Liver (tissue), 9 donors: Measurements from ENCODE around the gene LYPD4. TPM values are rescaled to one million over a fixed set of nuclear protein-coding genes. Genes with fewer than 3 reads are reported as not detected.

Source experiments
- DNase-seq: peaks from one replicate; pipeline ENCODE4 v3.0.0-alpha.2; 2017; ENCODE audit warnings: low spot score
- H3K27ac ChIP-seq, 2 donors: one replicate each; pipeline ENCODE4 v1.7.0; 2013; ENCODE audit warnings: inconsistent platforms in 2 of 2, low read length in 2 of 2, control low read depth in 1 of 2, low read depth in 1 of 2, mild to moderate bottlenecking in 1 of 2
- H3K27me3 ChIP-seq, 4 donors: one replicate each; pipeline versions ENCODE4 v1.6.1 to v1.7.0; 2013; ENCODE audit warnings: low read length in 3 of 4, inconsistent platforms in 1 of 4, mild to moderate bottlenecking in 1 of 4, moderate library complexity in 1 of 4; ENCODE audit not compliant: control insufficient read depth in 4 of 4, insufficient read depth in 4 of 4
- H3K36me3 ChIP-seq, 4 donors: one replicate each; pipeline versions ENCODE4 v1.6.1 to v1.7.0; 2013; ENCODE audit warnings: low read length in 3 of 4, mild to moderate bottlenecking in 3 of 4, low read depth in 1 of 4, moderate library complexity in 1 of 4; ENCODE audit not compliant: control insufficient read depth in 4 of 4, insufficient read depth in 3 of 4
- H3K4me1 ChIP-seq, 4 donors: one replicate each; pipeline versions ENCODE4 v1.6.1 to v1.7.0; 2013; ENCODE audit warnings: low read length in 3 of 4, mild to moderate bottlenecking in 3 of 4, moderate library complexity in 1 of 4; ENCODE audit not compliant: control insufficient read depth in 4 of 4, insufficient read depth in 4 of 4
- H3K4me3 ChIP-seq, 3 donors: one replicate each; pipeline versions ENCODE4 v1.6.1 to v1.7.0; 2013; ENCODE audit warnings: low read length in 3 of 3, control low read depth in 1 of 3, low read depth in 1 of 3, mild to moderate bottlenecking in 1 of 3
- H3K9ac ChIP-seq, 2 donors: one replicate each; pipeline ENCODE4 v1.7.0; 2013; ENCODE audit warnings: low read length in 2 of 2, mild to moderate bottlenecking in 2 of 2, moderate library complexity in 2 of 2, control low read depth in 1 of 2, low read depth in 1 of 2
- H3K9me3 ChIP-seq, 4 donors: one replicate each; pipeline versions ENCODE4 v1.6.1 to v1.7.0; 2013; ENCODE audit warnings: low read length in 3 of 4; ENCODE audit not compliant: control insufficient read depth in 4 of 4
- ATF3 ChIP-seq: IDR thresholded peaks from 2 replicates; pipeline ENCODE4 v1.6.1; 2016; ENCODE audit warnings: antibody characterized with exemption
- CTCF ChIP-seq: fragments of 150-350 bp; IDR thresholded peaks from 2 replicates; pipeline ENCODE4 v1.5.1; 2017; ENCODE audit warnings: improper control_type of control experiment, low read depth, low read length; ENCODE audit not compliant: missing input control
- EGR1 ChIP-seq, 2 donors: IDR thresholded peaks; 2 replicates each; pipeline ENCODE4 v1.6.1; 2016 to 2018; ENCODE audit warnings: antibody characterized with exemption in 2 of 2, low read depth in 2 of 2
- FOXA1 ChIP-seq: IDR thresholded peaks from 2 replicates; pipeline ENCODE4 v1.6.1; 2016; ENCODE audit warnings: antibody characterized with exemption
- FOXA2 ChIP-seq: IDR thresholded peaks from 2 replicates; pipeline ENCODE4 v1.6.1; 2016; ENCODE audit warnings: antibody characterized with exemption
- GABPA ChIP-seq, 2 donors: IDR thresholded peaks in 1 of 2; conservative IDR thresholded peaks in 1 of 2; 2 replicates each; pipeline ENCODE4 v1.6.1; 2016; ENCODE audit warnings: antibody characterized with exemption in 2 of 2, mild to moderate bottlenecking in 1 of 2, moderate library complexity in 1 of 2
- HNF4A ChIP-seq, 2 donors: conservative IDR thresholded peaks; 2 replicates each; pipeline ENCODE4 v1.6.1; 2016; ENCODE audit warnings: antibody characterized with exemption in 2 of 2, mild to moderate bottlenecking in 2 of 2
- HNF4G ChIP-seq: IDR thresholded peaks from 2 replicates; pipeline ENCODE4 v1.6.1; 2016; ENCODE audit warnings: antibody characterized with exemption
- JUND ChIP-seq, 2 donors: IDR thresholded peaks; 2 replicates each; pipeline ENCODE4 v1.6.1; 2016; ENCODE audit warnings: antibody characterized with exemption in 2 of 2
- MAX ChIP-seq: IDR thresholded peaks from 2 replicates; pipeline ENCODE4 v1.6.1; 2016; ENCODE audit warnings: antibody characterized with exemption
- NR2F2 ChIP-seq: IDR thresholded peaks from 2 replicates; pipeline ENCODE4 v1.6.1; 2016; ENCODE audit warnings: antibody characterized with exemption
- RAD21 ChIP-seq, 2 donors: IDR thresholded peaks; 2 replicates each; pipeline ENCODE4 v1.6.1; 2016; ENCODE audit warnings: antibody characterized with exemption in 2 of 2, mild to moderate bottlenecking in 2 of 2
- REST ChIP-seq: IDR thresholded peaks from 2 replicates; pipeline ENCODE4 v1.6.1; 2016; ENCODE audit warnings: antibody characterized with exemption, mild to moderate bottlenecking
- RXRA ChIP-seq, 2 donors: IDR thresholded peaks; 2 replicates each; pipeline ENCODE4 v1.6.1; 2017 to 2018; ENCODE audit warnings: antibody characterized with exemption in 2 of 2, mild to moderate bottlenecking in 1 of 2
- SP1 ChIP-seq: IDR thresholded peaks from 2 replicates; pipeline ENCODE4 v1.6.1; 2018; ENCODE audit warnings: antibody characterized with exemption, mild to moderate bottlenecking
- TAF1 ChIP-seq: conservative IDR thresholded peaks from 2 replicates; pipeline ENCODE4 v1.6.1; 2016; ENCODE audit warnings: antibody characterized with exemption, mild to moderate bottlenecking
- YY1 ChIP-seq: IDR thresholded peaks from 2 replicates; pipeline ENCODE4 v1.6.1; 2016; ENCODE audit warnings: antibody characterized with exemption, mild to moderate bottlenecking
- ZBTB33 ChIP-seq: IDR thresholded peaks from 2 replicates; pipeline ENCODE4 v1.6.1; 2016; ENCODE audit warnings: antibody characterized with exemption
- WGBS: extraction: QIAGEN DNeasy Blood & Tissue Kit; methylation state at CpG from one replicate; pipeline ENCODE4 v1.1.7; 2013; 5-methylcytosine and 5-hydroxymethylcytosine counted together
- polyA plus RNA-seq, 2 donors: library from polyadenylated mRNA; stranded (reverse) in 1 of 2; unstranded in 1 of 2; fragments of 200-250 nt in 1 of 2; fragments of >200 nt in 1 of 2; fragmentation: Nextera tagmentation in 1 of 2; extraction: Ambion mirVana in 1 of 2; gene quantifications; one replicate each; pipeline versions ENCODE4 v1.2.1 to v1.2.3, GENCODE V29; 2013 to 2015
- total RNA-seq, 2 donors: library from RNA; depleted of rRNA; stranded (reverse); fragments of >200 nt; gene quantifications; one replicate each; pipeline ENCODE4 v1.2.3, GENCODE V29; 2014
- donor health status: healthy.
- donor health status: healthy.
- donor health status: healthy.
- donor health status: healthy.
- donor health status: healthy.

LYPD4 gene
- total and polyA plus RNA-seq, 4 donors = not detected

GRCh38 chr19:41839211-41839610, 5.3 kb downstream of the LYPD4 start:
- H3K27me3 ChIP-seq = peaks cover 0 to 16% (median under 1%) of the 10 kb centered on the region in 4 donors
- TF ChIP-seq EGR1 (IDR thresholded peaks at IDR 0.05; ENCODE audit: low read depth in 2 of 2) (no peak), RXRA (IDR thresholded peaks at IDR 0.05) (no peak), SP1 (no peak), JUND (IDR thresholded peaks at IDR 0.05) (no peak), MAX (no peak), ZBTB33 (no peak), ATF3 (no peak), RAD21 (IDR thresholded peaks at IDR 0.05) (no peak), TAF1 (no peak), GABPA (IDR thresholded peaks at IDR 0.05 in 1 of 2, conservative IDR thresholded peaks at IDR 0.05 in 1 of 2) (no peak), NR2F2 (no peak), FOXA1 (no peak), YY1 (no peak), HNF4A (conservative IDR thresholded peaks at IDR 0.05) (no peak), REST (no peak), CTCF (no peak), FOXA2 (no peak), HNF4G (no peak)
- H3K4me1 ChIP-seq = no peaks in the 10 kb centered on the region
- WGBS = 58% methylated on average over 2 of the region's 2 CpGs
- H3K27ac ChIP-seq = no peak overlapping the region
- H3K36me3 ChIP-seq = no peaks in the 10 kb centered on the region
- no peak overlapping the region for H3K4me3 ChIP-seq
- H3K9ac ChIP-seq = no peak overlapping the region
- DNase-seq = no peak
- no peaks in the 10 kb centered on the region for H3K9me3 ChIP-seq
